ENCODE results near the gene ARMC5.

DNA sequence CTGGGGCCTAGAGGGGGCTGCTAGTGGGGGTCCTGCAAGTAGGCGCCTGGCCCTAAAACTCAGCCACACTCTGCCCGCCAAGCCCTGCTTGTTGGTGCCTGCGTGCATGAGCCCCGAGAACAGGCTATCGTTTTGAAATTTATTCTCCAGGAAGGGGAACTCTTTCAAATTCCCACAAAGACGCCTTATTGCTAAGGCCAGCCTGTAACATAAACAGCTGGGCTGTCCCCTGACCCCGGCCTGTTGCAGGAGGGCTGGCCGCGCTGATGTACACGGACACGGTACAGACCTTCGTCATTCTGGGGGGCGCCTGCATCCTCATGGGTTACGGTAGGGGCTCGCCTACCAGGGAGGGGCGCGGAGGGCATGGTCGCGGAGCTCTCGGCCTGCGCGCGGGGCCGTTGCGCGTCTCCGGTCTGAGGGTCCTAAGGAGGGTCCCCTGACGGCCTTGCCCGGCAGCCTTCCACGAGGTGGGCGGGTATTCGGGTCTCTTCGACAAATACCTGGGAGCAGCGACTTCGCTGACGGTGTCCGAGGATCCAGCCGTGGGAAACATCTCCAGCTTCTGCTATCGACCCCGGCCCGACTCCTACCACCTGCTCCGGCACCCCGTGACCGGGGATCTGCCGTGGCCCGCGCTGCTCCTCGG lies 27.9 kb downstream of the ARMC5 start:
- no peak for TF ChIP-seq POLR2A (IDR thresholded peaks at IDR 0.05; ENCODE audit: low read length)
- no peak for TF ChIP-seq GATA1 (IDR thresholded peaks at IDR 0.05; ENCODE audit: low read depth, low read length)
